Measurements from ENCODE around the gene PEAK3.

The PEAK3 gene, protein sequence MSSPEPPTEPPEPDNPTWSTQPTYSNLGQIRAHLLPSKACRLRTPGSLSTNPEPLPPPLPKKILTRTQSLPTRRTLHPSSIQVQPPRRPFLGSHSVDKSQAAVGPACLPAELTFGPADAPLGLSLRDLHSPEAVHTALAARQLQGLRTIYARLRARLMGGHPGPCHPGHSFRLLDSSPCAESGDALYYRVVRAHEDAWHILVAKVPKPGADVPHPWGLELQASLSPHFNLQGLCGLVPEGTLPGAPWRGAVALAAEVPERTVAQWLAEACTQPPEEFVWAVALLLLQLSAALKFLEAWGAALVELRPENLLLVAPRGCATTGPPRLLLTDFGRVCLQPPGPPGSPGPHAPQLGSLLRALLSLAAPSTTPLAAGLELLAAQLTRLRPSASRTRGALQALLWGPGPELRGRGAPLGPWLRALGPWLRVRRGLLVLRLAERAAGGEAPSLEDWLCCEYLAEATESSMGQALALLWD

DNA sequence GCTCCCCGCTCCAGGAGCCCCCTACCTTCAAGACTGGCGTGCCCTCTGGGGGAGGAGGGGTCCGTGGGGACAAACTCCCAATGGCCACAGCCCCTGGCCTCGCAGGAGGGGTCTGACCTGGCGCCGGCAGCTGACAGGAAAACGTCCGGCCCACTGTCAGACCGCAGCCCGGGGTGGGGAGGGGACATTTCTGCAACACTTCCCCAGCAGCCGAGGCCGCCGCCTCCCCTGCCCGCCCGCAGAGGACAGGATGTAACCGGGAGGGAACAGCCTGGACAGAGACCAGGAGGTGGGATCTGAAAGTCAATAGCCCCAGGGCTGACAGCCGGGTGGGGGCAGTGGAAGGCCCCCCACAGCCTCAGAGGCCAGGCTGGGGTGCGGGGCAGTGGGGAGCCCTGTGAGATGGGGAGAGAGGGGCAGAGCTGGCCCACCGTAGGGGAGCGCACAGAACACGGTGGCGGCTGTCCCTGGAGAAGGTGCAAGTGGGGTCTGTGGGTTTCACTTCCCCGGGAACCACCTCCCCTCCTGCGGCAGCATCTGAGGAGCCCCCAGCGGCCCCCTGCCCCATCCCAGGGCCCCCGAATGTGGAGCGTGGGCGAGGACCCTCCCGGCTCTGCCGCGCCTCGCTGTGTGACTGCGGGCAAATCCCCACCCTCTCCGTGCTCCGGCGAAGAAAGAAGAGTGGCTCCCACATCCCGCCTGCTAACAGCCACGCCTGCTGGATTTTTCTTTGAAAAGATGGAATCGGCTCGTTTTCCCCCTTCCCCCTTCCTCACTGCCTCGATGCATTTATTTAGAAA, at the start of gene PEAK3:
Gene PEAK3, minus strand, starts transcription at position 114 of the 800 bp plus-strand sequence. CDS start 1,244 bp downstream, outside the sequence.
- no peak for DNase-seq (ENCODE audit: low read depth in 2 of 3, low spot score in 2 of 3)

DNA sequence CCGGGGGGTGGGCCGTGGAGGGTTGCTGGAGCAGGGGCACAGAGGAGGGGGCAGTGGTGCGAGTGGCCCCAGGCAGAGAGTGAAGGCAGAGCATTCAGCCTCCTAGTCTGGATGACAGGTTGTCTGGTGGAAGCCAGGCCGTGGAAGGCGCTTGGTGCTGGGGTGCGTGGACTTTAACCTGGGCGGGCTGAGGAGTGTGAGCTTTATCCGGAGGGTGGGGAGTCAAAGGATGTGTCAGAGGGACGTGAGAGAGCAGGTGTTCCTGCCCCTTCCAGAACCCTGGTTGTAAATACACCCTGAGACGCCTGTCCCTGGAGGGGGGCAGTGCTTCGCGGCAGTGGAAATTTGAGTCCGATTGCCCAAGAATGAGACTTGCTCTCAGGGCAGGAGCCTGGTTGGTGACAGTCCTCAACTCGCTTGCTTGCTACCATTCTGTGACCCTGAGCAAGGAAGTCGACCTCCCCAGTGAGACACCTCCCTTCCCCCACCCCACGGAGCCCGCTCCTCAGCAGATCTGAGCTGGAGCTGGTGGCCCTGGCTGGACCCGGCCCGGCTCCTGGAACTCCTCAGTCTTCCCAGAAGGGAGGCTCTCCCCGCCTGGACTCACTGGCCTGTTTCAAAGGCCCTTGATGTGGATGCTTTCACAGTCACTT, 48.8 kb upstream of the PEAK3 start:
- DNase-seq (ENCODE audit: low read depth in 2 of 3, low spot score in 2 of 3) = no peak

DNA sequence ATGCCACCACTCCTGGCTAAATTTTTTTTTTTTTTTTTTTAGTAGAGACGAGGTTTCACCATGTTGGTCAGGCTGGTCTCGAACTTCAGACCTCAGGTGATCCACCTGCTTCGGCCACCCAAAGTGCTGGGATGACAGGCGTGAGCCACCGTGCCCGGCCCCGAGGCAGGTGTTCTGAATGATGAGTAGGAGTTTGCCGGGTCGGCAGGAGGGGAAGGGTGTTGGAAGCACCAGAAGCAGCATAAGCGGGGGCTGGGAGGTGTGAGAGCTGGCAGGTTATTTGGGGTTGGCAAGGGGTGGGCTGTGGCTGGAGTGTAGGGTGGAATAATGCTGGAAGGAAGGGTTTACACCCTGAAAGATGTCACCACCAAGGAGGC, 48.3 kb upstream of the PEAK3 start:
- no peak for DNase-seq (ENCODE audit: low read depth in 2 of 3, low spot score in 2 of 3)

DNA sequence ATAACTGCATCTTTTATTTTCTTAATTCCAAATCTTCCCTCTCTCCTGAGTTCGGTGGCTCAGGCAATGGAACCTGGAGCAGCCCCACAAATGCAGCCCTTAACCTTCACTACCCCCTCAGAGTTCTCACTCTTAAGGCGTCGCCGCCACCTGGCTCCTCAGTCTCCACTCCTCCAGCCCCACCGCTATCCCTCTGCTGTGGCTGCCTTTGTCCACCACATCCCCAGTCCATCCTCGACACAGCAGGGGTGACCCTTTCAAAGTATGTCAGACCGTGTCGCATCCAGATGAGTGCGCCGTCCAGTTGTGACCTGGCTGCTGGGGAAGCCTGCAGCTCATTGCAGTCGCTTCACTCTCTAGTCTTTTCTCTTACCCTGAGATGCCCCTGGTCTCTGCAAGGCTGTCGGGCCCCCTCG, 47.5 kb upstream of the PEAK3 start:
- DNase-seq (ENCODE audit: low read depth in 2 of 3, low spot score in 2 of 3) = no peak

DNA sequence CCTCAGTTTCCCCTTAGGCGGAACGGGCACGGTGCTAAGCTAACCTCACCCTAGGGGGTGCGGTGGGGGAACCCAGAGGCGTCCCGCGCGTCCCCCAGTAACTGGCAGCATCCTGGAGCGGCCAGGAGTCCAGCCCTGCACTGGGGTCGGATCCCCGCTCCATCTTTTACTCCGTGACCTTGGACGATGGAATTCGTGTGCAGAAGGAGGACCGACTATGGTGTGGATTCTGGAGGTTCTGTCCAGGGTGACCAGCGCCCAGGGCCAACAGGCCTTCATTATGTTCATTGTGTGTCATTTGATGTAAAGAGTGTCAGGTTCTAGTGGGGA, 47.1 kb upstream of the PEAK3 start:
- DNase-seq (ENCODE audit: low read depth in 2 of 3, low spot score in 2 of 3) = no peak

DNA sequence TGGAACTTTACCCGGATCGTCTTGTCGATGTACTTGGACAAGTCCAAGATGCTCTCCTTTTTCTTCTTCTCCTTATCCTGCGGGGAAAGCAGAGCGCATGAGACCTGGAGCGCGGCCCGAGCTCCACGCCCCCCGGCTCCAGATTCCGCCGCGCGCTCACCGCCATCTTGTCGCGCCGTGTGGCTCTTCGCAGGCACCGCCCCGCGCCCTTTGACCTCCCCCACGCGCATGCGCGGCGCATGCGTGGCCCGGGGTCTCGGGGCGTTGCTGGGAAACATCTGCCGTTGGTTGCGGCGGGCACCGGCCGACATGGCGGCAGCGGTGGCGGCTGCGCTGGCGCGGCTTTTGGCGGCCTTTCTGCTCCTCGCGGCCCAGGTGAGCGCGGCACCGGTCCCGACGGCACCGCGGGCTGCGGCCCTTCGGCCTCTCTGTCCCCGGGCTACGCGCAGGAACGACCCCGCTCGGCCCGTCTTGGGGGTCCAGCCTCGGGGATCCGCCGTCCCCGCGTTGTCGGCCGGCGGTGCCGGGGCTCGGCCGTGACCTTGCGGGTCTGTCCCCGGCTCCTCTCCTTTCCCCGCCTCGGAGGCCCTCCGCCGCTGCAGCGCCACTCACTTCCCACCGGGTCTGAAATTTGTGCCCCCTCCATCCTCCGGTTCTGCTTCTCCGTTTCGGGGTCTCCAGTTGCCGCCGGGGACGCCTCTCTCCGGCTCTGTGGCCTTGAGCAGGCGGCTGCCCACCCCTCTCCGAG, 46.6 kb upstream of the PEAK3 start, which contains the start of the genes LSM7 and SPPL2B:
Gene LSM7, minus strand, starts transcription at position 186 of the 748 bp plus-strand sequence. Its CDS starts 20 bp downstream, at position 166.
Gene SPPL2B, plus strand, starts transcription at position 284 of the 748 bp plus-strand sequence. Its CDS starts 26 bp downstream, at position 310.
- DNase-seq (ENCODE audit: low read depth in 2 of 3, low spot score in 2 of 3) = peak; percentile 86 to 89 (median 88)

DNA sequence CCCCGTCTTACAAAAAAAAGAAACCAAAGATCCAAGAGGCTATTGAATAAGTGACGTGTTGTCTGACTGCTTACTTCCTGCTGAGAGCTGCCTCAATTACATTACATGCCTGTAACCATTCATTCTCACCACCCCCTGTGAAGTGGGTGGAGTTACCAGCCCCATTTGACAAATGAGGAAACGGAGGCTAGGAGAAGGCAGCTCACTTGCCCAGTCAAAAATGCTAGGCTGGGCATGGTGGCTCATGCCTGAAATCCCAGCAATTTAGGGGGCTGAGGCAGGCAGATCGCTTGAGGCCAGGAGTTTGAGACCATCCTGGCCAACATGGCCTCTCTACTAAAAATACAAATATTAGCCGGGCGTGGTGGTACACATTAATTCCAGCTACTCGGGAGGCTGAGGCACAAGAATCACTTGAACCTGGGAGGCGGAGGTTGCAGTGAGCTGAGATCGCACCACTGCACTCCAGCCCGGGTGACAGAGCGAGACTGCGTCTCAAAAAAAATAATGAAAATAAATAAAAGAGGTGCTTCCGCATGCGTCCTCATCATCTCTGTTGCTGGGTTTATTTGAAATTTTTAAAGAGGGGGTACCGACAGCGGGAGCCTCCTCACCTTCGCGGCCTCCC, 45.9 kb upstream of the PEAK3 start:
- peak in 1 of 3 experiments; percentile 36 for DNase-seq (ENCODE audit: low read depth in 2 of 3, low spot score in 2 of 3)

DNA sequence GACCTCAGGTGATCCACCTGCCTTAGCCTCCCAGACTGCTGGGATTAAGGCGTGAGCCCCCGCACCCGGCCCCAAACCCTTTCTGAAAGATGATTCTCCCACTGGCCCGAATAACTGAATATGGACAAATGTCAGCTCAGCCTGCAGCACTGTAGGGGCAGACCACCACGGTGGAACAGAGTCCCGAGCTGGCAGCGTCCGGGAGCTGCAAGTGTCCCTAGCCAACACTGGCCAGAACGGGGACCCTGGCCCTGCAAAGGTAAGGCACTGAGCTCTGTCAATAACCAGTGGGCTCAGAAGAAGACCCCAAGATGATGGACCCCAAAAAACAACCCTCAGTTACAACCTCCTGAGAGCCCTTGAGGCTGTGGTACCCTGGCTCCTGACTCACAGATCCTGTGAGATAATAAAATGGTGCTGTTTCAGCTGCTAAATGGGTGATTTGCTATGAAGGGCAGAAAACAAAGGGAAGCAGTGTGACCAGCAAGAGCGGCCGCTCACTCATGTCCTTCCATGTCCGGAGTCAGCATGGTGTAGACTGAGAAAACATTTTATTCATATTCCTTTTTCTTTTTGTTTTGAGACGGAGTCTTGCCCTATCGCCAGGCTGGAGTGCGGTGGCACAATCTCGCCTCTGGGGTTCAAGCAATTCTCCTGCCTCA, 44.9 kb upstream of the PEAK3 start:
- DNase-seq (ENCODE audit: low read depth in 2 of 3, low spot score in 2 of 3) = no peak

DNA sequence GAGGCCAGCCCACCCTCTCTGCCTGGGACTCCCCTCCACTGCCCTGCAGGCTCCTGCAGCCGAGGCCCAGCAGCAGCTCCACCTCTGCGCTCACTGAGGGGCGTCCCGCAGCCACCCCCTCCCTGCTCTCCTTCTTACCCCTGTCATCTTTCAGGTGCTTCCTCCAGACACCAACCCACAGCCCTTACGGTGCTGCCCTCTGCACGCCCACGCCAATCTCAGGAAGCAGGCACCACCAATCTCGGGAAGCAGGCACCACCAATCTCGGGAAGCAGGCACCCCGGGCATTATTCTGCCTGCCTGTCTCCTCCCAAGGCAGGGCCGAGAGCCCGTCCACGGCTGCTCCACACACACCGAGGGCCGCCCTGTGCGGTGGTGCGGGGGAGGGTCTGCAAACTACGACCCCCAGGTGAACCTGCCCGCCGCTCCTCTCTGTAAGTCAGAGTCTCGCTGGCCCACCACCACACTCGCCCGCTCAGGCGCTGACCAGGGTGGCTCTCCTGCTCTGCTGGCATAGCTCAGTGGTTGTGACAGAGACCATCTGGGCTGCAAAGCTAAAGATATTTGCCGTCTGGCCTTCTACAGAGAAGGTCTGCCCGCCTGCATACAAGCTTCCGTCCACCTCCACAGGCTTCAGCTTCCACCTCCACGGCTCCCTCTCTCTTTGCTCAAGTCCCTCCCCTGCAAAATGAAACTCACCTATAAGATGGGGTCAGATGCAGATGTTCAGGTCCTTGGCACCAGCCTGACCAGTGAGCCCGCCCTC, 43.5 kb upstream of the PEAK3 start:
- no peak for DNase-seq (ENCODE audit: low read depth in 2 of 3, low spot score in 2 of 3)

DNA sequence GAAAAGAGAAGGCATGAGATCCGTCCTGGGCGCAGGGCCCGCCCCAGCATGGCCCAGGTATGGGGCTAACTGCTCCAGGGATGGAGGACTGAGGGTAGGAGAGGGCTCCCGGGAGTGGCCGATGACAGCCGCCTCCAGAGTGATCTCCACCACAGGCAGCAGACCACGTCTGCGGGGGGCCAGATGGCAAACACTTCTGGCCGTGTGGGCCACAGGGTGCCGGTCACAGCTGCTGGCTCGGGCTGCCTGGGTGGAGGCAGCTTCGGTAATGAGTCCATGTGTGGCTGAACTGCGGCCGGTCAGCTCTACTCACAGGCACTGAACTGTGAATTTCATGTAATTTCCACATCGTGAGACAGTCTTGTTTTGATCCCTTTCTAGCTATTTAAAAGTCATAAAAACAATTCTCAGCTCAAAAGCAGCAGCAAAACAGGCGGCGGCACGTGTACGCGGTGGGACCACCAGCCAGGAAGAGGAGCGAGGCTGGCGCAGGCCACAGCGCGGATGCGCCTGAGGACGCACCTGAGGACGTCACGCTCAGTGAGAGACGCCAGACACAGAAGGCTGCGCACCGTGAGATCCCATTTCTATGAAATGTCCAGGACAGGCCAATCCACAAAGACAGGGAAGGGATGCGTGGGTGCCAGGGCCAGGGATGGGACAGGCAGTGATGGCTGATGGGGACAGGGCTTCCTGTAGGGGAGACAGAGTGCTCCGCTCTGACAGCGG, 42.4 kb upstream of the PEAK3 start:
- no peak for DNase-seq (ENCODE audit: low read depth in 2 of 3, low spot score in 2 of 3)

DNA sequence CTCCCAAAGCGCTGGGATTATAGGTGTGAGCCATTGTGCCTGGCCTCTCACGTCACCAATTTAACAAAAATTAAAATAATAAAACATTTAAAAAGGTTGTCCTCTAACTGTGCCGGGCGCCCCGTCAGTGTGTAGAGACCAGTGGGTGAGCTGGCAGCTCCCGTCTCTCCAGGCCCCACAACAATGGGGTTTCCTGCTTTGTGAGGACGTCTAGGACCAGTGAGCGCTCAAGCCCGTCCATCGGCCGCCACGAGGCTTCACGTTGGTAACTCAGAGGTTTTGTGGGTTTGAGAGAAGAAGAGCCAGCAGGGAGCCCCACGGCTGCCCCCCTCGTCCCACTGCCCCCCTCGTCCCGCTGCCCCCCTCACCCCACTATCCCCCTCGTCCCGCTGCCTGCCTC, 41.7 kb upstream of the PEAK3 start:
- DNase-seq (ENCODE audit: low read depth in 2 of 3, low spot score in 2 of 3) = no peak

DNA sequence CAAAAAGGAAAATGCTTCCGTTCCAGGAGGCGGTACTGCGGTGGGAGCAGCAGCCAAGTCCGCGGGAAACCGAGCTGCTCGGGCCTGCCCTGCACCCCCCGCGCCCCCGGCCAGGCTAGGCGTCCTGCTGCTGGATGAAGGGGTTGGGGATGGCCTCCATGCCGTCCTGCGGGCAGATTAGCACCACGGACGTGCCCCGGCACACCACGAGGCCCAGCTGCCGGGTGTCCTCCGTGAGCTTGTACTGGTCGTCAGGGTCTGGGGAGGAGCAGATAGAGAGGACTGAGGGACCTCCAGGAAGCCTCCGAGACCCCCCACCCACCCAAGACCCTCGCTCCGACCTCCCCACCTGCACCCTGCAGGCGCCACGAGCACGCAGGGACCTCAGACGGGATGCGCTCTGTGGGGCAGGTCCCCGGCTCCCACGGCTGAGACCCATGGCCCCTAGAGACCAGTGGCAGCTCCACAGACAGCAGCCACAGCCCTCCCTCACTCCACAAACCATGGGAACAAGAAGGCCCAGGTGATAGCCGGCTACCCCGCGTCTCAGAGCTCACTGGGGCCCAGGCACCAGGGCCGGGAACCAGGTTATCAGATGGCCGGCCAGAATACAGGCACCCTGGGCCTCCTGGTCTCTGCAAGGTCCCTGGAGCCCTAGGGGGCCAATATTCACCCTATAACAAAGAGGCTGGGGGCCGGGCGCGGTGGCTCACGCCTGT, 39.7 kb upstream of the PEAK3 start:
- DNase-seq (ENCODE audit: low read depth in 2 of 3, low spot score in 2 of 3) = no peak

DNA sequence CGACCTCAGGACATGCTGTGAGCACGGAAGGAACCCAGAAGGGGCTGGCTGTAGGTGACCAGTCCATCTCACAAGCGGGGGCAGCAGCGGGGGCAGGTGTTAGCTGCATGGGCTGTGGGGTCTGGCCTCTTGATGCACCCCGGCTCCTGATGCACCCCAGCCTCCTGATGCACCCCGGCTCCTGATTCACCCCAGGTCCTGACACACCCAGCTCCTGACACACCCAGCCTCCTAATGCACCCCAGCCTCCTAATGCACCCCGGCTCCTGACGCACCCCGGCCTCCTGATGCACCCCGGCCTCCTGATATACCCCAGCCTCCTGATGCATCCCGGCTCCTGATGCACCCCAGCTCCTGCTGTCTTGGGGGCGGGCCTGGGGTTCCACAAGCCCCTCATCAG, 39.0 kb upstream of the PEAK3 start:
- DNase-seq (ENCODE audit: low read depth in 2 of 3, low spot score in 2 of 3) = no peak

DNA sequence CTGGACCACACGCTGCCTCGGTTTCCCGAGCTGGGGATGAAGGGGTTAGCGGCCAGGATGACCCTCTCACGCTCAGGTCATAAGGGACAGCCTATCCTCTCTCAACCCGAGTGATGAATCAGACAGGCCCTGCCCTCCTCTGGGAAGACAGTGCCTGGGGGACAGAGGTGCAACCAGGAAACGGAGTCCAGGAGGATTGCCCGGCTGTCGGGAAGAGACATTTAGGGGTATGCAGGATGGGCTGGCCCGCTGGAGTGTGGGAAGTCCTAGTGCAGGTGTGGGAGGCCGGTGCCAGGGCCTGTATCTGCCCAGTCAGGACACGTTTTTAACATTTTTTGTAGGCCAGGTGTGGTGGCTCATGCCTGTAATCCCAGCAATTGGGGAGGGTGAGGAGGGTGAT, 38.1 kb upstream of the PEAK3 start:
- DNase-seq (ENCODE audit: low read depth in 2 of 3, low spot score in 2 of 3) = no peak

DNA sequence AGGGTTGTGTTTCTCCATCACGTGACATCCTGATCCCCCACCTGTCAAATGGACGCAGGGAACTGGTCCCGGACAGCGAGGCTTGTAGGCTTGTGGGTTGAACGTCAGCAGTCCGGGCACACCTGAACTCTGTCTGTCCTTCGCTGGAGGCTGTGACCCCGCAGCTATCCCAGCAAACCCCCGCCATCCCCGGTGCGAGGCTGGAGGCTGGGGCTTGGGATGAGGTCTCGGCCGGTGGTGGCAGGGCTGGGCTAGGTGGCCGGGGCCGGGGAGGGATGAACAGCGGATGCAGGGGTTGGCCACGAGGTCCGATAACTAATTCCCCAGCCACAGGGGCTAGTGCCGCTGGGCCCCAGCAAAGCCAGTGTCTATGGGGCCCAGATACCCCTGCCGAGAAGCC, 37.6 kb upstream of the PEAK3 start:
- DNase-seq (ENCODE audit: low read depth in 2 of 3, low spot score in 2 of 3) = no peak

DNA sequence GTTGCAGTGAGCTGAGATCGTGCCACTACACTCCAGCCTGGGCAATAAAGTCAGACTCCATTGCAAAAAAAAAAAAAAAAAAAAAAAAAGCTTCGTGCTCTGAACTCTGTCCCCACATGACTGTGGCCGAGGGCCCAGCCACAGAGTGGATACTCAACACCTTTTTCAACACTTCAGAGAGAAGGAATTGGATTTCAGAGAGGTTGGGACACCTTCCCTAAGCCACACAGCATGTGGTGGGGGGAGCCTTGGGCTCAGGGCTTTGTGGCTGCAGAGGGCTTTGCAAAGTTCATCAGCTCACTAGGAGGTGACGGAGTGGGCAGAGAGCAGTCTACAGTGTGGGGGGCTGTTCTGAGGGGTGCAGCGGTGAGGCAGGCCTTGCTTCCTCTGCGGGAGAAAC, 36.9 kb upstream of the PEAK3 start:
- no peak for DNase-seq (ENCODE audit: low read depth in 2 of 3, low spot score in 2 of 3)

DNA sequence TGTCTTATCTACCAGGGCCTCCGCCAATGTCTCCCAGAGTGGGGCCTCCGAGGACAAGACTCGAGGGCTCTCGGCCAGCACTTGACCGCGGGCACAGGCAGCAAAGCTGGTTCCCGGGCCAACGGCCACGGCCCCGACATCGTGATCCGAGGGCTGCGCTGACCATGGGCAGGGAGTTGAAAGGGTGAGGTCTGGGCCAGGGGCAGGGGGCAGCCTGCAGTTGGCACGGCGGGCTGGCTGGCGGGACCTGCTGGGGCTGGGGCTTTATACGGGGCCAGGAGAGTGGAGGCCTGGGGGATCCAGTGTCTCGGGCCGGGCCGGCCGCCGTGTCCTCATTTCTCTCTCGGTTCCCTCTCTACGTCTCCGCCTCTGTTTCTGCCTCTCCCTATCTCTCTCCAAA, 35.8 kb upstream of the PEAK3 start:
- no peak for DNase-seq (ENCODE audit: low read depth in 2 of 3, low spot score in 2 of 3)

DNA sequence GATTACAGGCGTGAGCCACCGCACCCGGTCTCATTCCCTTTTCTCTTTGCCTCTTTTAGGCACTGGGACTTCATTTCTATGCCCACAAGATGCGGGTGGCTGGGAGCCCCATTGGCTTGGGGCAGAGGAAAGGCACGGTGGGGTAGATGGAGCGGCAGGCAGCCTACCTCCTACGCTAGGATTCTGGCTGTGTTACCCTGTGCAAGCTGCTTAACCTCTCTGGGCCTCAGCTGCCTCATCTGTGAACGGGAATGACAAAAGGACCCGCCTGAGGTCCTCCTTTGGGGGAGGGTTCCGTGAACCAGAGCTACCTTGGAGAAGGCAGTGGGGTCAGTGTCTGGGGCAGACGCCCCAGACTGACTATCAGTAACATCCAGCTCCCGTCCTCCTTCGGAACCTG, 35.3 kb upstream of the PEAK3 start:
- no peak for DNase-seq (ENCODE audit: low read depth in 2 of 3, low spot score in 2 of 3)

All from activated CD8-positive, alpha-beta memory T cell treated with anti-CD3 and anti-CD28 coated beads for 48 hours (primary cell).